A549 (cell line): ENCODE results near the gene GPNMB.

Source experiments
- EP300 ChIP-seq, 2 experiments: fragments of >200 bp; sonication (Bioruptor Twin); formaldehyde crosslinking; IDR thresholded peaks; 2 replicates in 1 of 2; 3 replicates in 1 of 2; pipeline ENCODE4 v1.6.1; 2016 to 2017
- MAFK ChIP-seq: fragments of 450-650 bp; IDR thresholded peaks from 2 replicates; pipeline ENCODE4 v1.6.1; 2014; ENCODE audit not compliant: partially characterized antibody
- MYC ChIP-seq: IDR thresholded peaks from 2 replicates; pipeline ENCODE4 v1.6.1; 2012; ENCODE audit warnings: mild to moderate bottlenecking, inconsistent platforms, low read length, improper control_type of control experiment, borderline replicate concordance
- NFE2L2 ChIP-seq: fragments of 150-350 bp; conservative IDR thresholded peaks from 2 replicates; pipeline ENCODE4 v1.6.1; 2014; ENCODE audit warnings: low read length
- POLR2A ChIP-seq: IDR thresholded peaks from 2 replicates; pipeline ENCODE4 v1.6.1; 2012; ENCODE audit warnings: mild to moderate bottlenecking, low read length
- RAD21 ChIP-seq, 2 experiments: fragments of >200 bp in 1 of 2; sonication (Bioruptor Twin) in 1 of 2; formaldehyde crosslinking in 1 of 2; IDR thresholded peaks in 1 of 2; conservative IDR thresholded peaks in 1 of 2; 2 replicates in 1 of 2; 3 replicates in 1 of 2; pipeline ENCODE4 v1.6.1; 2012 to 2018; ENCODE audit warnings: inconsistent platforms in 1 of 2
- SMC3 ChIP-seq: fragments of >200 bp; sonication (Bioruptor Twin); formaldehyde crosslinking; IDR thresholded peaks from 3 replicates; pipeline ENCODE4 v1.6.1; 2018; ENCODE audit warnings: inconsistent platforms
- TF ChIP-seq, protein P1 (sequence below): fragments of >200 bp; sonication (Bioruptor Twin); formaldehyde crosslinking; IDR thresholded peaks from 3 replicates; pipeline ENCODE4 v1.5.1; 2016
- TF ChIP-seq, protein P2 (sequence below): IDR thresholded peaks from 2 replicates; pipeline ENCODE4 v1.6.1; 2012
- TF ChIP-seq, protein P3 (sequence below): fragments of >200 bp; sonication (Bioruptor Twin); formaldehyde crosslinking; IDR thresholded peaks from 3 replicates; pipeline ENCODE4 v1.6.1; 2016
- TF ChIP-seq, protein P4 (sequence below): fragments of 250-450 bp; sonication (Bioruptor Pico); IDR thresholded peaks from 2 replicates; pipeline ENCODE4 v1.5.0; 2021; ENCODE audit warnings: mild to moderate bottlenecking, moderate library complexity, borderline replicate concordance
- TF ChIP-seq, protein P5 (sequence below): fragments of 450-650 bp; IDR thresholded peaks from 2 replicates; pipeline ENCODE4 v1.6.1; 2014; ENCODE audit warnings: antibody characterized with exemption
- TF ChIP-seq, protein P6 (sequence below): IDR thresholded peaks from 2 replicates; pipeline ENCODE4 v1.6.1; 2012

DNA sequence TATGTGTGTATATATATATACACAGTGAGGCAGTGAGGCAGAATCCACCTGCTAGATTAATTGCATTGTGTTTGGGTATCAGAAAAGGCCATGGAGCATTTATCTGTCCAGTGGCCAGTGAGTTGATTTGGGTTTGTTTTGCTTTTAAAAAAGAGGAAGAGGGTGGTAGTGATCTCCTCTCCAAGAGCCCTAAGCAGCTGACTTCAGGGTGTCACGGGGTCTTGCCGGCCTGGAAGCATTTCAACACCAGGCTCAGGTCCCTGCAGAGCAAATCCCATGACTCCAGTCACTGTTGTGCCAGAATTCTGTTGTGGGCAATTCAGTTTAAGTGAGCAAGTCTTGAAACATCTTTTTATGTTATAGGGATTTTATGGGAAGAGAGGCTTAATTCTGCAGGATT is 30.6 kb upstream of the GPNMB start:
- TF ChIP-seq SMC3 (no peak), RAD21 (conservative IDR thresholded peaks at IDR 0.05 in 1 of 2, IDR thresholded peaks at IDR 0.05 in 1 of 2) (no peak), POLR2A (no peak), MAFK (no peak), MYC (no peak), NFE2L2 (no peak), EP300 (IDR thresholded peaks at IDR 0.05) (no peak)
- TF ChIP-seq, protein P1, sequence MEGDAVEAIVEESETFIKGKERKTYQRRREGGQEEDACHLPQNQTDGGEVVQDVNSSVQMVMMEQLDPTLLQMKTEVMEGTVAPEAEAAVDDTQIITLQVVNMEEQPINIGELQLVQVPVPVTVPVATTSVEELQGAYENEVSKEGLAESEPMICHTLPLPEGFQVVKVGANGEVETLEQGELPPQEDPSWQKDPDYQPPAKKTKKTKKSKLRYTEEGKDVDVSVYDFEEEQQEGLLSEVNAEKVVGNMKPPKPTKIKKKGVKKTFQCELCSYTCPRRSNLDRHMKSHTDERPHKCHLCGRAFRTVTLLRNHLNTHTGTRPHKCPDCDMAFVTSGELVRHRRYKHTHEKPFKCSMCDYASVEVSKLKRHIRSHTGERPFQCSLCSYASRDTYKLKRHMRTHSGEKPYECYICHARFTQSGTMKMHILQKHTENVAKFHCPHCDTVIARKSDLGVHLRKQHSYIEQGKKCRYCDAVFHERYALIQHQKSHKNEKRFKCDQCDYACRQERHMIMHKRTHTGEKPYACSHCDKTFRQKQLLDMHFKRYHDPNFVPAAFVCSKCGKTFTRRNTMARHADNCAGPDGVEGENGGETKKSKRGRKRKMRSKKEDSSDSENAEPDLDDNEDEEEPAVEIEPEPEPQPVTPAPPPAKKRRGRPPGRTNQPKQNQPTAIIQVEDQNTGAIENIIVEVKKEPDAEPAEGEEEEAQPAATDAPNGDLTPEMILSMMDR = no peak
- TF ChIP-seq, protein P2, sequence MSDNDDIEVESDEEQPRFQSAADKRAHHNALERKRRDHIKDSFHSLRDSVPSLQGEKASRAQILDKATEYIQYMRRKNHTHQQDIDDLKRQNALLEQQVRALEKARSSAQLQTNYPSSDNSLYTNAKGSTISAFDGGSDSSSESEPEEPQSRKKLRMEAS = no peak
- TF ChIP-seq, protein P3, sequence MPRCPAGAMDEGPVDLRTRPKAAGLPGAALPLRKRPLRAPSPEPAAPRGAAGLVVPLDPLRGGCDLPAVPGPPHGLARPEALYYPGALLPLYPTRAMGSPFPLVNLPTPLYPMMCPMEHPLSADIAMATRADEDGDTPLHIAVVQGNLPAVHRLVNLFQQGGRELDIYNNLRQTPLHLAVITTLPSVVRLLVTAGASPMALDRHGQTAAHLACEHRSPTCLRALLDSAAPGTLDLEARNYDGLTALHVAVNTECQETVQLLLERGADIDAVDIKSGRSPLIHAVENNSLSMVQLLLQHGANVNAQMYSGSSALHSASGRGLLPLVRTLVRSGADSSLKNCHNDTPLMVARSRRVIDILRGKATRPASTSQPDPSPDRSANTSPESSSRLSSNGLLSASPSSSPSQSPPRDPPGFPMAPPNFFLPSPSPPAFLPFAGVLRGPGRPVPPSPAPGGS = no peak
- TF ChIP-seq, protein P4, sequence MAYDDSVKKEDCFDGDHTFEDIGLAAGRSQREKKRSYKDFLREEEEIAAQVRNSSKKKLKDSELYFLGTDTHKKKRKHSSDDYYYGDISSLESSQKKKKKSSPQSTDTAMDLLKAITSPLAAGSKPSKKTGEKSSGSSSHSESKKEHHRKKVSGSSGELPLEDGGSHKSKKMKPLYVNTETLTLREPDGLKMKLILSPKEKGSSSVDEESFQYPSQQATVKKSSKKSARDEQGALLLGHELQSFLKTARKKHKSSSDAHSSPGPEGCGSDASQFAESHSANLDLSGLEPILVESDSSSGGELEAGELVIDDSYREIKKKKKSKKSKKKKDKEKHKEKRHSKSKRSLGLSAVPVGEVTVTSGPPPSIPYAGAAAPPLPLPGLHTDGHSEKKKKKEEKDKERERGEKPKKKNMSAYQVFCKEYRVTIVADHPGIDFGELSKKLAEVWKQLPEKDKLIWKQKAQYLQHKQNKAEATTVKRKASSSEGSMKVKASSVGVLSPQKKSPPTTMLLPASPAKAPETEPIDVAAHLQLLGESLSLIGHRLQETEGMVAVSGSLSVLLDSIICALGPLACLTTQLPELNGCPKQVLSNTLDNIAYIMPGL (CRISPR knock-in tag) = no peak
- TF ChIP-seq, protein P5, sequence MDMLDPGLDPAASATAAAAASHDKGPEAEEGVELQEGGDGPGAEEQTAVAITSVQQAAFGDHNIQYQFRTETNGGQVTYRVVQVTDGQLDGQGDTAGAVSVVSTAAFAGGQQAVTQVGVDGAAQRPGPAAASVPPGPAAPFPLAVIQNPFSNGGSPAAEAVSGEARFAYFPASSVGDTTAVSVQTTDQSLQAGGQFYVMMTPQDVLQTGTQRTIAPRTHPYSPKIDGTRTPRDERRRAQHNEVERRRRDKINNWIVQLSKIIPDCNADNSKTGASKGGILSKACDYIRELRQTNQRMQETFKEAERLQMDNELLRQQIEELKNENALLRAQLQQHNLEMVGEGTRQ = no peak
- TF ChIP-seq, protein P6, sequence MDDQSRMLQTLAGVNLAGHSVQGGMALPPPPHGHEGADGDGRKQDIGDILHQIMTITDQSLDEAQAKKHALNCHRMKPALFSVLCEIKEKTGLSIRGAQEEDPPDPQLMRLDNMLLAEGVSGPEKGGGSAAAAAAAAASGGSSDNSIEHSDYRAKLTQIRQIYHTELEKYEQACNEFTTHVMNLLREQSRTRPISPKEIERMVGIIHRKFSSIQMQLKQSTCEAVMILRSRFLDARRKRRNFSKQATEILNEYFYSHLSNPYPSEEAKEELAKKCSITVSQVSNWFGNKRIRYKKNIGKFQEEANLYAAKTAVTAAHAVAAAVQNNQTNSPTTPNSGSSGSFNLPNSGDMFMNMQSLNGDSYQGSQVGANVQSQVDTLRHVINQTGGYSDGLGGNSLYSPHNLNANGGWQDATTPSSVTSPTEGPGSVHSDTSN = no peak
